Measurements from ENCODE around the gene C1orf232. TPM values are rescaled to one million over a fixed set of nuclear protein-coding genes. Genes with fewer than 3 reads are reported as not detected.

The C1orf232 gene
- total and polyA plus RNA-seq, 2 of the 13 experiments (the other 11 are each of a cell fraction or from before 2014, with no cell fraction given), result not detected

- TF ChIP-seq MTF2 (CRISPR knock-in tag; IDR thresholded peaks at IDR 0.05; ENCODE audit: borderline replicate concordance) (no peak), ARNT2 (CRISPR knock-in tag; IDR thresholded peaks at IDR 0.05; ENCODE audit: low read depth) (peak; percentile 57; the same call in 1 of the 2 replicates), ZBTB7B (CRISPR knock-in tag; IDR thresholded peaks at IDR 0.05) (no peak), FOXP1 (IDR thresholded peaks at IDR 0.05) (no peak), FOXP1 (CRISPR knock-in tag; IDR thresholded peaks at IDR 0.05) (no peak), ZFP90 (CRISPR knock-in tag; IDR thresholded peaks at IDR 0.05; ENCODE audit: borderline replicate concordance) (no peak), HNF4G (IDR thresholded peaks at IDR 0.05; ENCODE audit: borderline replicate concordance, low read depth, low read length) (no peak), HNF4G (CRISPR knock-in tag; IDR thresholded peaks at IDR 0.05; ENCODE audit: borderline replicate concordance, low read depth) (no peak), MYNN (CRISPR knock-in tag; IDR thresholded peaks at IDR 0.05; ENCODE audit: low read depth) (no peak), REPIN1 (CRISPR knock-in tag; IDR thresholded peaks at IDR 0.05; ENCODE audit: borderline replicate concordance, low read depth) (no peak), KDM2A (CRISPR knock-in tag; IDR thresholded peaks at IDR 0.05; ENCODE audit: borderline replicate concordance, low read depth) (peak; percentile 59; the same call in 1 of the 2 replicates), ZBTB38 (CRISPR knock-in tag; IDR thresholded peaks at IDR 0.05) (peak; percentile 59; the same call in 1 of the 2 replicates), CENPBD1 (CRISPR knock-in tag; IDR thresholded peaks at IDR 0.05; ENCODE audit: borderline replicate concordance, low read depth) (no peak), CTCF (CRISPR knock-in tag; IDR thresholded peaks at IDR 0.05) (peak; percentile 43; the same call in 1 of the 2 replicates), EEA1 (CRISPR knock-in tag; IDR thresholded peaks at IDR 0.05; ENCODE audit: borderline replicate concordance) (no peak), SATB2 (CRISPR knock-in tag; IDR thresholded peaks at IDR 0.05) (no peak), SOX6 (IDR thresholded peaks at IDR 0.05) (no peak), SOX6 (CRISPR knock-in tag; IDR thresholded peaks at IDR 0.05) (0 out of 2 replicates have a peak, but pooled peaks have one; percentile 18), NRL (CRISPR knock-in tag; IDR thresholded peaks at IDR 0.05; ENCODE audit: borderline replicate concordance) (0 out of 2 replicates have a peak, but pooled peaks have one; percentile 54), SAP130 (CRISPR knock-in tag; IDR thresholded peaks at IDR 0.05; ENCODE audit: low read depth) (0 out of 2 replicates have a peak, but pooled peaks have one; percentile 16), GATA4 (IDR thresholded peaks at IDR 0.05; ENCODE audit: borderline replicate concordance, low read depth) (no peak), CREBL2 (CRISPR knock-in tag; IDR thresholded peaks at IDR 0.05; ENCODE audit: borderline replicate concordance) (no peak), ZNF891 (CRISPR knock-in tag; IDR thresholded peaks at IDR 0.05) (peak; percentile 75; the same call in 1 of the 2 replicates), ZNF180 (CRISPR knock-in tag; IDR thresholded peaks at IDR 0.05; ENCODE audit: borderline replicate concordance, low read depth) (no peak)
- TF ChIP-seq, protein P1, sequence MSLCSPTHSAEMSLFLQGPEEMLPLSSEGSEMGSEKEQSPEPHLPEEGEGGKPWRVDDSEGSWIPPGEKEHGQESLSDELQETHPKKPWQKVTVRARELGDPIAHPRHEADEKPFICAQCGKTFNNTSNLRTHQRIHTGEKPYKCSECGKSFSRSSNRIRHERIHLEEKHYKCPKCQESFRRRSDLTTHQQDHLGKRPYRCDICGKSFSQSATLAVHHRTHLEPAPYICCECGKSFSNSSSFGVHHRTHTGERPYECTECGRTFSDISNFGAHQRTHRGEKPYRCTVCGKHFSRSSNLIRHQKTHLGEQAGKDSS (CRISPR knock-in tag; IDR thresholded peaks at IDR 0.05; ENCODE audit: borderline replicate concordance, low read depth), result no peak
- TF ChIP-seq, protein P2, sequence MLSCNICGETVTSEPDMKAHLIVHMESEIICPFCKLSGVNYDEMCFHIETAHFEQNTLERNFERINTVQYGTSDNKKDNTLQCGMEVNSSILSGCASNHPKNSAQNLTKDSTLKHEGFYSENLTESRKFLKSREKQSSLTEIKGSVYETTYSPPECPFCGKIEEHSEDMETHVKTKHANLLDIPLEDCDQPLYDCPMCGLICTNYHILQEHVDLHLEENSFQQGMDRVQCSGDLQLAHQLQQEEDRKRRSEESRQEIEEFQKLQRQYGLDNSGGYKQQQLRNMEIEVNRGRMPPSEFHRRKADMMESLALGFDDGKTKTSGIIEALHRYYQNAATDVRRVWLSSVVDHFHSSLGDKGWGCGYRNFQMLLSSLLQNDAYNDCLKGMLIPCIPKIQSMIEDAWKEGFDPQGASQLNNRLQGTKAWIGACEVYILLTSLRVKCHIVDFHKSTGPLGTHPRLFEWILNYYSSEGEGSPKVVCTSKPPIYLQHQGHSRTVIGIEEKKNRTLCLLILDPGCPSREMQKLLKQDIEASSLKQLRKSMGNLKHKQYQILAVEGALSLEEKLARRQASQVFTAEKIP (CRISPR knock-in tag; IDR thresholded peaks at IDR 0.05; ENCODE audit: borderline replicate concordance), result no peak
Measured at GRCh38 chr1:26161415-26162219, 7.1 kb downstream of the C1orf232 start (continued).

All from HepG2 (cell line).